PC-3 (cell line): Measurements from ENCODE around the gene ANAPC4. TPM values are rescaled to one million over a fixed set of nuclear protein-coding genes. Genes with fewer than 3 reads are reported as not detected.

Experiments used
- ATAC-seq: fragments of 200-7000 bp; cut with Tn5 transposase; 2 replicates; pipeline ENCODE4 v1.9.1; 2020; ENCODE audit warnings: mild to moderate bottlenecking, moderate library complexity
- BruUV-seq: library from RNA; stranded (reverse); fragments of 400-500 nt; replicated peaks from 2 replicates; lab custom pipeline; 2021; lab: Mats Ljungman, UMichigan
- CTCF ChIA-PET: fragments of 300-600 bp; sonication (Branson Sonifier 250); formaldehyde crosslinking; loops from one replicate; lab custom pipeline; 2022; ENCODE audit warnings: antibody characterized with exemption; lab: Charles Lee
- POLR2A ChIA-PET: fragments of 300-600 bp; sonication (Branson Sonifier 250); formaldehyde crosslinking; loops from one replicate; lab custom pipeline; 2022; ENCODE audit warnings: antibody characterized with exemption; ENCODE audit not compliant: unreplicated experiment; lab: Charles Lee
- DNase-seq: peaks from one replicate; pipeline ENCODE4 v3.0.0-alpha.2; 2015
- H2AFZ ChIP-seq: fragments of 300-600 bp; sonication (generic); 2 replicates; pipeline ENCODE4 v1.6.0; 2016; ENCODE audit warnings: antibody characterized with exemption, low read length
- H3F3A ChIP-seq: fragments of 300-600 bp; sonication (generic); one replicate; pipeline ENCODE4 v1.6.0; 2017; ENCODE audit warnings: antibody characterized with exemption, low read length, control low read depth, mild to moderate bottlenecking; ENCODE audit not compliant: unreplicated experiment
- H3K27ac ChIP-seq: fragments of 300-600 bp; sonication (generic); 2 replicates; pipeline ENCODE4 v1.5.1; 2016; ENCODE audit warnings: mild to moderate bottlenecking, low read length
- H3K27me3 ChIP-seq: fragments of 300-600 bp; sonication (generic); 2 replicates; pipeline ENCODE4 v1.6.1; 2016; ENCODE audit warnings: low read length, mixed read lengths
- H3K36me3 ChIP-seq: fragments of 300-600 bp; sonication (generic); 2 replicates; pipeline ENCODE4 v1.6.1; 2016; ENCODE audit warnings: low read depth, mixed run types, low read length, mixed read lengths
- H3K4me1 ChIP-seq: fragments of 300-600 bp; sonication (generic); 2 replicates; pipeline ENCODE4 v1.5.1; 2016; ENCODE audit warnings: low read length; ENCODE audit not compliant: insufficient read depth
- H3K4me2 ChIP-seq: fragments of 300-600 bp; sonication (generic); 2 replicates; pipeline ENCODE4 v1.6.0; 2016; ENCODE audit warnings: low read length
- H3K4me3 ChIP-seq: fragments of 300-600 bp; sonication (generic); 2 replicates; pipeline ENCODE4 v1.5.1; 2016; ENCODE audit warnings: mild to moderate bottlenecking, low read length, mixed read lengths
- H3K79me2 ChIP-seq: fragments of 300-600 bp; sonication (generic); 2 replicates; pipeline ENCODE4 v1.6.1; 2017; ENCODE audit warnings: low read length, mixed read lengths
- H3K9ac ChIP-seq: fragments of 300-600 bp; sonication (generic); 2 replicates; pipeline ENCODE4 v1.6.0; 2016; ENCODE audit warnings: mild to moderate bottlenecking, low read length
- H3K9me2 ChIP-seq: fragments of 300-600 bp; sonication (generic); replicated peaks from 2 replicates; pipeline ENCODE4 v1.6.1; 2016; ENCODE audit warnings: mixed run types, low read length, mixed read lengths
- H3K9me3 ChIP-seq: fragments of 300-600 bp; sonication (generic); 2 replicates; pipeline ENCODE4 v1.6.1; 2016; ENCODE audit warnings: low read length, mixed read lengths
- H4K20me1 ChIP-seq: fragments of 300-600 bp; sonication (generic); 2 replicates; pipeline ENCODE4 v1.6.1; 2016; ENCODE audit warnings: low read length, mixed read lengths
- EZH2 ChIP-seq: fragments of 300-600 bp; sonication (generic); IDR thresholded peaks from one replicate; pipeline ENCODE4 v1.6.1; 2017; ENCODE audit warnings: antibody characterized with exemption, mild to moderate bottlenecking, low read length; ENCODE audit not compliant: unreplicated experiment
- EZH2phosphoT487 ChIP-seq: fragments of 300-600 bp; sonication (generic); IDR thresholded peaks from 2 replicates; pipeline ENCODE4 v1.6.1; 2018; ENCODE audit warnings: mild to moderate bottlenecking, antibody characterized with exemption, low read length, borderline replicate concordance
- intact Hi-C: fragments of 100-400 bp; cut with micrococcal nuclease; formaldehyde crosslinking; loops from 2 replicates; pipeline ENCODE4 v1.9.0; 2023
- total RNA-seq: library from RNA; depleted of rRNA; stranded (reverse); fragments of >200 nt; gene quantifications from 2 replicates; pipeline ENCODE4 v1.2.3, GENCODE V29; 2014
- TF ChIP-seq, protein P1 (sequence below): fragments of 300-600 bp; sonication (generic); conservative IDR thresholded peaks from 2 replicates; pipeline ENCODE4 v1.5.1; 2017; ENCODE audit warnings: antibody characterized with exemption, low read depth, mild to moderate bottlenecking, low read length

Gene ANAPC4
- total RNA-seq, 1 experiment from 2014 or later: 11.3 TPM

DNA sequence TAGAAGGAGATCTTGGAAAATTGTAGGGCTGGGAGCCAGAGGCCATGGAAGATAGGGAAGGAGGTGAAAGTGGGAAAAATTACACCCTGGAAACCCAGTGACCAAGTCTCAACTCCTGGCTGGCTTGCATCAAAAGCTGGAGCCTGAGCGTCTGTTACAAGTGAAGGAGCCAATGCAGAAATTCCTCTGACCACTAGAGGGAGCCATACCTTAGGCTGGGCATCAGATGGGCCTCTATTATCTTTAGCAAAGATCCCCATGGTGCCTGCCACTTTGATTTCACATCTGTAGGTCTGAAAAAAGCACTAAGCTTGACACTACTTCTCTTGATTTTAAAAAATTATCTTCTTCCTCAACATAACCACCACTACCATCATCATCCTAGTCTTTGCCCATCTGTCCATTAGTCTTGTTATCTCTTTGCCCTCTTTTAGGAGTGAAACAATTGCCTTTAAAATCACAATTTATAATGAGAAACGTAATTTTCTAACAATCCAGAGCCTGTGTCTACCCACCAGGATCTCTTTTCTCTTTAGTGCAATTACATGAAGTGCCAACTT lies 62.9 kb downstream of the ANAPC4 start:
- Histone ChIP-seq H3K27ac (no peak overlapping the region), H3K27me3 (no peaks in the 10 kb centered on the region), H3K36me3 (no peaks in the 10 kb centered on the region), H3K9ac (no peak overlapping the region), H3K9me2 (no peaks in the 10 kb centered on the region), H4K20me1 (no peaks in the 10 kb centered on the region), H3K4me2 (no peak overlapping the region), H3F3A (no peaks in the 10 kb centered on the region), H3K4me3 (no peak overlapping the region), H3K9me3 (no peaks in the 10 kb centered on the region), H2AFZ (peak overlapping the region; percentile 45; the same call in 1 of the 2 replicates), H3K79me2 (no peaks in the 10 kb centered on the region), H3K4me1 (no peaks in the 10 kb centered on the region)
- intact Hi-C loops: loop anchor here (10.0 kb wide), 1 partner anchor 225 kb away; no protein-coding TSS in a partner anchor
- ATAC-seq: peak; percentile 82
- BruUV-seq: no TSS peak
- DNase-seq: peak; percentile 81
- TF ChIP-seq, protein P1, sequence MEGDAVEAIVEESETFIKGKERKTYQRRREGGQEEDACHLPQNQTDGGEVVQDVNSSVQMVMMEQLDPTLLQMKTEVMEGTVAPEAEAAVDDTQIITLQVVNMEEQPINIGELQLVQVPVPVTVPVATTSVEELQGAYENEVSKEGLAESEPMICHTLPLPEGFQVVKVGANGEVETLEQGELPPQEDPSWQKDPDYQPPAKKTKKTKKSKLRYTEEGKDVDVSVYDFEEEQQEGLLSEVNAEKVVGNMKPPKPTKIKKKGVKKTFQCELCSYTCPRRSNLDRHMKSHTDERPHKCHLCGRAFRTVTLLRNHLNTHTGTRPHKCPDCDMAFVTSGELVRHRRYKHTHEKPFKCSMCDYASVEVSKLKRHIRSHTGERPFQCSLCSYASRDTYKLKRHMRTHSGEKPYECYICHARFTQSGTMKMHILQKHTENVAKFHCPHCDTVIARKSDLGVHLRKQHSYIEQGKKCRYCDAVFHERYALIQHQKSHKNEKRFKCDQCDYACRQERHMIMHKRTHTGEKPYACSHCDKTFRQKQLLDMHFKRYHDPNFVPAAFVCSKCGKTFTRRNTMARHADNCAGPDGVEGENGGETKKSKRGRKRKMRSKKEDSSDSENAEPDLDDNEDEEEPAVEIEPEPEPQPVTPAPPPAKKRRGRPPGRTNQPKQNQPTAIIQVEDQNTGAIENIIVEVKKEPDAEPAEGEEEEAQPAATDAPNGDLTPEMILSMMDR: peak; percentile 84
- TF ChIP-seq EZH2phosphoT487: no peak
- ChIA-PET CTCF (interaction anchor here (0.6 kb wide), 2 partner anchors 64 to 562 kb away, joined by 3 read pairs; no protein-coding TSS in a partner anchor), POLR2A (interaction anchor here (0.6 kb wide), 1 partner anchor 127 kb away, joined by 3 read pairs; no protein-coding TSS in a partner anchor)

DNA sequence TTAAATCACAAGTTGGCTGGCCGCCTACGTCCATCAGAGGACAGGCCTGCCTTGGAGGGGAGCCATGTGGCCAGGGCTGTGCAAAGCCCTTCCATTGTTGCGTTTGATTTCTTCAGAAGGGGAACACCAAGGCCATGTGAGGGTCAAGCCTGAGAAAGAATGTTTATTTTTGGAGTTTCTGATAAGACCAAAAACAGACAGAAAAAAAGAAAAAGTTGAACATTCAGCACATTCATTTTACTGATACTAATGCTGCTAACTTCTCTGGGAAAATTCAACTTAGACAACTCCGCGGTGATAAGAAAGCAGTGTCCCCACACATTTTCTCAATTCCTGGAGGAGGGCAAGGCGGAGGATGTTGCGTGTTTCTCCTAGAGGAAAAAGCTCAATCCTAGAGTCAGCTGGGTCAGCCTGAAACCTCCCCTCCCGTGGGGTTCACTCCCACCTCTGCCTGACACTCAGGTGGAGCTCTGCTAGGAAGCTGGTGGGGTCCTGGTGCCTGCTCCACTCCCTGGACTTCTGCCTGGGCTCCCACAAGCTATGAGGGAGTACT lies 63.5 kb downstream of the ANAPC4 start:
- Histone ChIP-seq H3K4me2 (no peak overlapping the region), H3K27me3 (no peaks in the 10 kb centered on the region), H3K27ac (no peak overlapping the region), H3K79me2 (no peaks in the 10 kb centered on the region), H3K4me3 (no peak overlapping the region), H4K20me1 (no peaks in the 10 kb centered on the region), H3K9me3 (no peaks in the 10 kb centered on the region), H3K9ac (no peak overlapping the region), H3F3A (no peaks in the 10 kb centered on the region), H3K36me3 (no peaks in the 10 kb centered on the region), H2AFZ (peak overlapping the region; percentile 45; the same call in 1 of the 2 replicates), H3K4me1 (no peaks in the 10 kb centered on the region), H3K9me2 (no peaks in the 10 kb centered on the region)
- ATAC-seq (no peak), DNase-seq (no peak)
- ChIA-PET POLR2A (no interaction called here), CTCF (interaction anchor here (0.6 kb wide), 1 partner anchor 562 kb away, joined by 3 read pairs; no protein-coding TSS in a partner anchor)
- intact Hi-C loops: loop anchor here (1.0 to 10.0 kb wide), 2 partner anchors 224 to 328 kb away; no protein-coding TSS in a partner anchor
- no peak for TF ChIP-seq EZH2
- TF ChIP-seq, protein P1: no peak
- TF ChIP-seq EZH2phosphoT487: no peak
- BruUV-seq: no TSS peak
